Heart left ventricle (tissue), 13 donors: ENCODE results near the gene CALHM2.

ENCODE experiments used
- CTCF ChIP-seq, 12 donors: fragments of 200-600 bp; sonication (generic) in 4 of 12; IDR thresholded peaks; one replicate each; pipeline versions ENCODE4 v1.5.0 to v1.8.0; 2018 to 2022; ENCODE audit warnings: antibody characterized with exemption in 12 of 12, mild to moderate bottlenecking in 5 of 12
- POLR2A ChIP-seq, 2 donors: fragments of 450-650 bp; IDR thresholded peaks; one replicate each; pipeline ENCODE4 v1.6.1; 2017; ENCODE audit warnings: antibody characterized with exemption in 2 of 2, mild to moderate bottlenecking in 2 of 2, moderate library complexity in 2 of 2
- donor health status: ischemic (EF 13 %, LVEDD 7.1; RV severe dilation, severe dysfunction).
- donor health status: DM: no; HTN: yes; CAD: no.
- donor health status: DM: no; HTN: no; CAD: no.
- donor health status: ischemic (EF 25% LVEDD 6.9; RV normal size, moderate dysfunction).
- donor health status: ischemic (EF 25% LVEDD 5.7; RV mildly dilated, moderate dysfunction).
- donor health status: ischemic (EF 35%, LVEDD 5.7; RV mildly dilated, moderate dysfunction).
- donor health status: nonischemic (EF 11% LVEDD 7.7; RV severe dilation, severe dysfunction).
- donor health status: DM: yes; HTN: yes; CAD: no.
- donor health status: PGD.
- donor health status: ischemic (EF 29% LVEDD 5.4; RV normal size, mild dysfunction).
- donor health status: nonischemic (EF 23%, LVEDD 6.1; RV moderate dilation, normal function).

DNA sequence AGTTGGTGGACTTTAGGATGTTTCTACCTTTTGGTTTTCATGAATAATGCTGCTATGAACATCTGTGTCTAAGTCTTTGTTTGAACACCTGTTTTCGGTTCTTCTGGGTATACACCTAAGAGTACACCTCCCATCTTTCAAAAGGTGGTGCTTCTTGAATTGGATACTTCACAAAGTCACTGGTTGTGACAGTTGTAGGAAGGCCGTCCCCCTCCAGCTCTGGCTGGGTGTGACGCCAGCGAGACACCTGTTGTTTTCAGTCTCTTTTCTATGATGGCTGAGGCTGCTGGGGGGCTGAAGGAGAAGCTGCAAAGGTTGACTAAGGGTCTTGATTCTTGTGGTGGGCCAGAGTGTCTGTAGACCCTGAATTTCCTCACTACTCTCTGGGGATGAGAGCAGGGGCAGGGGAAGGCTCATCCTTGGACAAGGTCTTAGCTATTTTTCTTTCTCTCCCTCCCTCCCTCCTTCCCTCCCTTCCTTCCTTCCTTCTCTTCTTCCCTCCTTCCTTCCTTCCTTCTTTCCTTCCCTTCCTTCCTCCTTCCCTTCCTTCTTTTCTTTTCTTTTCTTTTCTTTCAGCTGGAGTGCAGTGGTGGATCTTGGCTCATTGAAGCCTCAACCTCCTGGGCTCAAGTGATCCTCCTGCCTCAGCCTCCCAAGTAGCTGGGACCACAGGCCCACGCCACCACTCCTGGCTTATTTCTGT lies 46.9 kb upstream of the CALHM2 start:
- TF ChIP-seq CTCF (IDR thresholded peaks at IDR 0.05) (no peak), POLR2A (IDR thresholded peaks at IDR 0.05) (no peak)
